SK-N-SH treated with all-trans-retinoic acid at 6 μM for 48 hours (cell line): Measurements from ENCODE around the gene PDZD4.

ENCODE experiments used
- ARNTL ChIP-seq: fragments of 450-650 bp; formaldehyde crosslinking; IDR thresholded peaks from 2 replicates; pipeline ENCODE4 v1.5.0; 2020; ENCODE audit warnings: low read depth, mild to moderate bottlenecking, moderate library complexity, borderline replicate concordance
- BACH2 ChIP-seq: fragments of 250-450 bp; sonication (Bioruptor Pico); IDR thresholded peaks from 2 replicates; pipeline ENCODE4 v1.9.0; 2021; ENCODE audit warnings: mild to moderate bottlenecking, borderline replicate concordance
- CREB5 ChIP-seq: fragments of 250-450 bp; sonication (Bioruptor Pico); IDR thresholded peaks from 2 replicates; pipeline ENCODE4 v1.5.1; 2020; ENCODE audit warnings: low read depth, mild to moderate bottlenecking, moderate library complexity
- CSDC2 ChIP-seq: fragments of 250-450 bp; sonication (Bioruptor Pico); IDR thresholded peaks from 2 replicates; pipeline ENCODE4 v1.5.0; 2020; ENCODE audit warnings: mild to moderate bottlenecking, moderate library complexity
- CSRNP3 ChIP-seq: fragments of 250-450 bp; sonication (Bioruptor Pico); IDR thresholded peaks from 2 replicates; pipeline ENCODE4 v1.5.1; 2021; ENCODE audit warnings: mild to moderate bottlenecking, moderate library complexity
- OSR1 ChIP-seq: fragments of 250-450 bp; sonication (Bioruptor Pico); IDR thresholded peaks from 2 replicates; pipeline ENCODE4 v1.8.0; 2022; ENCODE audit warnings: moderate library complexity, mild to moderate bottlenecking, inconsistent platforms
- PATZ1 ChIP-seq: fragments of 250-450 bp; sonication (Bioruptor Pico); IDR thresholded peaks from 2 replicates; pipeline ENCODE4 v1.8.0; 2020; ENCODE audit warnings: mild to moderate bottlenecking, moderate library complexity, borderline replicate concordance
- POU6F1 ChIP-seq: fragments of 250-450 bp; sonication (Bioruptor Pico); IDR thresholded peaks from 2 replicates; pipeline ENCODE4 v1.8.0; 2021; ENCODE audit warnings: low read depth, mild to moderate bottlenecking, moderate library complexity, borderline replicate concordance
- RARB ChIP-seq: fragments of 250-450 bp; sonication (Bioruptor Pico); IDR thresholded peaks from 2 replicates; pipeline ENCODE4 v1.8.0; 2021; ENCODE audit warnings: mild to moderate bottlenecking, moderate library complexity
- TCF4 ChIP-seq: fragments of 250-450 bp; sonication (Bioruptor Pico); IDR thresholded peaks from 2 replicates; pipeline ENCODE4 v1.8.0; 2021; ENCODE audit warnings: mild to moderate bottlenecking, moderate library complexity, borderline replicate concordance
- TOX ChIP-seq: fragments of 250-450 bp; sonication (Bioruptor Pico); IDR thresholded peaks from 2 replicates; pipeline ENCODE4 v1.8.0; 2021; ENCODE audit warnings: mild to moderate bottlenecking, moderate library complexity, borderline replicate concordance
- ZC3H10 ChIP-seq: fragments of 250-450 bp; sonication (Bioruptor Pico); IDR thresholded peaks from 2 replicates; pipeline ENCODE4 v1.5.1; 2021; ENCODE audit warnings: mild to moderate bottlenecking, moderate library complexity
- ZFP3 ChIP-seq: fragments of 250-450 bp; sonication (Bioruptor Pico); IDR thresholded peaks from 2 replicates; pipeline ENCODE4 v1.5.0; 2020; ENCODE audit warnings: mild to moderate bottlenecking, moderate library complexity
- ZFP30 ChIP-seq: fragments of 450-650 bp; formaldehyde crosslinking; IDR thresholded peaks from 2 replicates; pipeline ENCODE4 v1.5.0; 2022; ENCODE audit warnings: mild to moderate bottlenecking, moderate library complexity

- TF ChIP-seq ZFP30 (CRISPR knock-in tag), result no peak
- TF ChIP-seq ZFP3 (CRISPR knock-in tag), result no peak
- TF ChIP-seq BACH2 (CRISPR knock-in tag), result no peak
- TF ChIP-seq TOX (CRISPR knock-in tag), result no peak
- TF ChIP-seq CSDC2, result no peak
- no peak for TF ChIP-seq CREB5 (CRISPR knock-in tag)
- TF ChIP-seq OSR1, result no peak
- TF ChIP-seq POU6F1 (CRISPR knock-in tag), result no peak
- no peak for TF ChIP-seq TCF4
- TF ChIP-seq ARNTL, result no peak
- TF ChIP-seq ZC3H10 (CRISPR knock-in tag), result no peak
- TF ChIP-seq RARB, result no peak
- TF ChIP-seq PATZ1 (CRISPR knock-in tag), result no peak
- TF ChIP-seq CSRNP3 (CRISPR knock-in tag), result no peak
Measured at GRCh38 chrX:153862369-153863250, 32.3 kb upstream of the PDZD4 start.
